Esophagus muscularis mucosa (tissue), 4 donors: ENCODE measurements around the gene SYNGR4. TPM values are rescaled to one million over a fixed set of nuclear protein-coding genes. Genes with fewer than 3 reads are reported as not detected.

ENCODE experiments used
- DNase-seq: peaks from one replicate; pipeline ENCODE4 v3.0.0-alpha.2; 2017; ENCODE audit errors: extremely low spot score
- H3K27ac ChIP-seq, 4 donors: fragments of 200-600 bp; sonication (generic); replicated peaks in 1 of 4; 1 replicate in 3 of 4; 2 replicates in 1 of 4; pipeline ENCODE4 v1.5.1; 2016 to 2019; ENCODE audit warnings: mild to moderate bottlenecking in 1 of 4
- H3K27me3 ChIP-seq, 4 donors: fragments of 200-600 bp; sonication (generic); one replicate each; pipeline versions ENCODE4 v1.5.1 to v1.6.0; 2016 to 2019
- H3K36me3 ChIP-seq, 4 donors: fragments of 200-600 bp; sonication (generic); one replicate each; pipeline ENCODE4 v1.5.1; 2016 to 2019
- H3K4me1 ChIP-seq, 4 donors: fragments of 200-600 bp; sonication (generic); one replicate each; pipeline ENCODE4 v1.5.1; 2016 to 2019
- H3K4me3 ChIP-seq, 4 donors: fragments of 200-600 bp; sonication (generic); 1 replicate in 2 of 4; 2 replicates in 2 of 4; pipeline ENCODE4 v1.5.1; 2016 to 2019; ENCODE audit warnings: mild to moderate bottlenecking in 4 of 4, moderate library complexity in 1 of 4
- H3K9me3 ChIP-seq, 4 donors: fragments of 200-600 bp; sonication (generic); 1 replicate in 3 of 4; 2 replicates in 1 of 4; pipeline ENCODE4 v1.5.1; 2016 to 2019
- EP300 ChIP-seq: sonication (generic); formaldehyde crosslinking; IDR thresholded peaks from one replicate; pipeline ENCODE4 v1.6.1; 2017; ENCODE audit warnings: antibody characterized with exemption
- POLR2A ChIP-seq: fragments of 450-650 bp; IDR thresholded peaks from one replicate; pipeline ENCODE4 v1.6.1; 2017; ENCODE audit warnings: antibody characterized with exemption, moderate library complexity, mild to moderate bottlenecking, low read depth
- POLR2AphosphoS5 ChIP-seq, 2 donors: sonication (generic); formaldehyde crosslinking; IDR thresholded peaks; one replicate each; pipeline ENCODE4 v1.6.1; 2017; ENCODE audit warnings: antibody characterized with exemption in 2 of 2
- WGBS: methylation state at CpG from one replicate; pipeline ENCODE4 v1.1.5; 2018; 5-methylcytosine and 5-hydroxymethylcytosine counted together
- intact Hi-C: fragments of 100-400 bp; cut with DNase I; formaldehyde crosslinking; loops from one replicate; pipeline ENCODE4 v1.15.1; 2023
- total RNA-seq, 4 donors: library from RNA; depleted of rRNA; stranded (reverse); fragments of >200 nt; gene quantifications; one replicate each; pipeline versions ENCODE4 v1.1.0 to v1.2.1, GENCODE V29; 2016
- TF ChIP-seq, protein P1 (sequence below), 3 experiments: fragments of 200-600 bp in 2 of 3; fragments of 450-650 bp in 1 of 3; sonication (generic) in 2 of 3; IDR thresholded peaks; one replicate each; pipeline ENCODE4 v1.5.1; 2017 to 2019; ENCODE audit warnings: antibody characterized with exemption in 3 of 3, mild to moderate bottlenecking in 2 of 3, moderate library complexity in 1 of 3

Gene SYNGR4
- total RNA-seq, 4 donors from 2014 or later, result not detected

DNA sequence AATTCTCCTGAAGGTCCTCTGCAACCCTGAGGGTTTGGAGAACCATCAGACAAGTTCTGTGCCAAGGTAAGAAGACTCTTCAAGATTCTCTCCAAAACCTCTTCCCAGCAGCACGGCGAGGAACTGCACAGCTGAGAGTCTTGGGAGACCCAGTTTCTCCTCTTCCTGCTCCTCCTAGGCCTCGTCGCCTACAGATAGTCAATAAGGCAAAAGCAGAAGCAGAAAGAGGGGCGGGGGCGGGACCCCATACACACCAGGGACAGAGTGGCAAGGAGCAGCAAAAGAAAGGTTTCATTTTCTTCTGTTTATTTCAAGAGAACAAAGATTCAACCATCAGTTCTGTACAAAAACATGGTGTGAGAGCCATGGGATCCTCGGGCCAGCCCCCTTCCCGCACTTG, 18.1 kb downstream of the SYNGR4 start:
- intact Hi-C loops, result no loop called here
- no peaks in the 10 kb centered on the region for H3K4me1 ChIP-seq
- no peaks in the 10 kb centered on the region for H3K9me3 ChIP-seq
- no peak for TF ChIP-seq EP300
- TF ChIP-seq, protein P1, sequence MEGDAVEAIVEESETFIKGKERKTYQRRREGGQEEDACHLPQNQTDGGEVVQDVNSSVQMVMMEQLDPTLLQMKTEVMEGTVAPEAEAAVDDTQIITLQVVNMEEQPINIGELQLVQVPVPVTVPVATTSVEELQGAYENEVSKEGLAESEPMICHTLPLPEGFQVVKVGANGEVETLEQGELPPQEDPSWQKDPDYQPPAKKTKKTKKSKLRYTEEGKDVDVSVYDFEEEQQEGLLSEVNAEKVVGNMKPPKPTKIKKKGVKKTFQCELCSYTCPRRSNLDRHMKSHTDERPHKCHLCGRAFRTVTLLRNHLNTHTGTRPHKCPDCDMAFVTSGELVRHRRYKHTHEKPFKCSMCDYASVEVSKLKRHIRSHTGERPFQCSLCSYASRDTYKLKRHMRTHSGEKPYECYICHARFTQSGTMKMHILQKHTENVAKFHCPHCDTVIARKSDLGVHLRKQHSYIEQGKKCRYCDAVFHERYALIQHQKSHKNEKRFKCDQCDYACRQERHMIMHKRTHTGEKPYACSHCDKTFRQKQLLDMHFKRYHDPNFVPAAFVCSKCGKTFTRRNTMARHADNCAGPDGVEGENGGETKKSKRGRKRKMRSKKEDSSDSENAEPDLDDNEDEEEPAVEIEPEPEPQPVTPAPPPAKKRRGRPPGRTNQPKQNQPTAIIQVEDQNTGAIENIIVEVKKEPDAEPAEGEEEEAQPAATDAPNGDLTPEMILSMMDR (IDR thresholded peaks at IDR 0.05), result no peak
- TF ChIP-seq POLR2AphosphoS5 (IDR thresholded peaks at IDR 0.05), result no peak
- no peaks in the 10 kb centered on the region for H3K27me3 ChIP-seq
- no peak for DNase-seq
- no peak overlapping the region for H3K4me3 ChIP-seq
- H3K36me3 ChIP-seq, result peaks cover 36 to 75% (median 64%) of the 10 kb centered on the region in 4 donors
- WGBS, result 90% methylated on average over 8 of the region's 8 CpGs
- H3K27ac ChIP-seq, result no peak overlapping the region

DNA sequence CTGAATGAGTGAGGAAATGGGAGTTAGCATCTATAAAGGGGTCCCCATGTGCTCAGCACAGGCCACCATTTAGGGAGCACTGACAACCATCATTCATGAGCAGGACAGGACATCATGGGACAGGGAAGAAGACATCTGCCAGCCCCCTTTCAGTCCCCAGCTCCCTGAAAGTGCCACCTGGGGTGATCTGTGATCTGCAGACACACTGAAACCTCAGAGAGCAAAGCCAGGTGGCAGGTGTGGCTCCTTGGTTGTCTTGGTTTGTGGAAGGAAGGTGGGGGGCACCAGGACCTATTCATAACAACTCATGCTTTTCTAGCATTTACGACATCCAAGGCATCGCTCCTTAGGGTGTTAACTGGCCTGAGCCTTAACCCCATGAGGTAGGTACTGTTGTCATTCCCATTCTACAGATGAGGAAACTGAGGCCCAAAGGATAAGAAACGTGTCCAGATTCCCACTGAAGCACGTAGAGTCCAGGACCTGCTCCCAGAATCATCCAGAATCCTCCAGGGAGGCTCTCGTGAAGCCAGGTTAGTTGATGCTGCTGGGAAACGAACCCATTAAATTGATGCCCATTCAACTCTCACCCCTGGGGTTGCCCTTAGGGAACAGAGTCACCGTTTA, 21.4 kb downstream of the SYNGR4 start:
- intact Hi-C loops, result no loop called here

DNA sequence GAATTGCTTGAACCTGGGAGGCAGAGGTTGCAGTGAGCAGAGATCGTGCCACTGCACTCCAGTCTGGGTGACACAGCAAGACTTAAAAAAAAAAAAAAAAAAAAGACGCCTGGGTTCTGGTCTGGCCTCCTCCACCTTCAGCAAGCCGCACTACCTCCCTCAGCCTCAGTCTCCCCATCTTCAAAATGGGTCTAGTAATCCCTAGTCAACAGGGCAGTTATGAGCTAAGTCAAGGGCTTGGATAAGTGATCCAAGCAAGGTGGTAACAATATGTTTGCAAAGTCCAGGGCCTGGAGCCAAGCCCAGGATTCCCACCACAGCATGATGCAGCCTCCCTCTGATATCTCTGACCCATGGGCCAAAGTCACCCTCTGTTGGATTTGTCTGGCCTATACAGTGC, 22.8 kb downstream of the SYNGR4 start:
- TF ChIP-seq POLR2A, result no peak
- TF ChIP-seq POLR2AphosphoS5 (IDR thresholded peaks at IDR 0.05), result no peak
- TF ChIP-seq, protein P1 (IDR thresholded peaks at IDR 0.05), result no peak
- TF ChIP-seq EP300, result no peak
- no peak for DNase-seq
- intact Hi-C loops, result no loop called here
- peaks cover 6 to 31% (median 19%) of the 10 kb centered on the region in 4 donors for H3K4me1 ChIP-seq
- peaks cover 0 to 2% (median 0%) of the 10 kb centered on the region in 4 donors for H3K27me3 ChIP-seq
- H3K27ac ChIP-seq, result no peak overlapping the region
- H3K4me3 ChIP-seq, result no peak overlapping the region
- WGBS, result 90% methylated on average over 3 of the region's 3 CpGs
- H3K9me3 ChIP-seq, result no peaks in the 10 kb centered on the region
- H3K36me3 ChIP-seq, result peaks cover 54 to 77% (median 75%) of the 10 kb centered on the region in 4 donors

More for the DNA sequence above, 21.4 kb downstream of the SYNGR4 start:
- DNase-seq, result no peak
- no peak overlapping the region for H3K27ac ChIP-seq
- no peak overlapping the region for H3K4me3 ChIP-seq
- peaks cover 54 to 91% (median 85%) of the 10 kb centered on the region in 4 donors for H3K36me3 ChIP-seq
- peaks cover 6 to 26% (median 16%) of the 10 kb centered on the region in 4 donors for H3K4me1 ChIP-seq
- TF ChIP-seq EP300 (no peak), POLR2AphosphoS5 (IDR thresholded peaks at IDR 0.05) (no peak), POLR2A (no peak)
- TF ChIP-seq, protein P1 (IDR thresholded peaks at IDR 0.05), result no peak
- no peaks in the 10 kb centered on the region for H3K9me3 ChIP-seq
- no peaks in the 10 kb centered on the region for H3K27me3 ChIP-seq
- WGBS, result 93% methylated on average over 7 of the region's 7 CpGs

DNA sequence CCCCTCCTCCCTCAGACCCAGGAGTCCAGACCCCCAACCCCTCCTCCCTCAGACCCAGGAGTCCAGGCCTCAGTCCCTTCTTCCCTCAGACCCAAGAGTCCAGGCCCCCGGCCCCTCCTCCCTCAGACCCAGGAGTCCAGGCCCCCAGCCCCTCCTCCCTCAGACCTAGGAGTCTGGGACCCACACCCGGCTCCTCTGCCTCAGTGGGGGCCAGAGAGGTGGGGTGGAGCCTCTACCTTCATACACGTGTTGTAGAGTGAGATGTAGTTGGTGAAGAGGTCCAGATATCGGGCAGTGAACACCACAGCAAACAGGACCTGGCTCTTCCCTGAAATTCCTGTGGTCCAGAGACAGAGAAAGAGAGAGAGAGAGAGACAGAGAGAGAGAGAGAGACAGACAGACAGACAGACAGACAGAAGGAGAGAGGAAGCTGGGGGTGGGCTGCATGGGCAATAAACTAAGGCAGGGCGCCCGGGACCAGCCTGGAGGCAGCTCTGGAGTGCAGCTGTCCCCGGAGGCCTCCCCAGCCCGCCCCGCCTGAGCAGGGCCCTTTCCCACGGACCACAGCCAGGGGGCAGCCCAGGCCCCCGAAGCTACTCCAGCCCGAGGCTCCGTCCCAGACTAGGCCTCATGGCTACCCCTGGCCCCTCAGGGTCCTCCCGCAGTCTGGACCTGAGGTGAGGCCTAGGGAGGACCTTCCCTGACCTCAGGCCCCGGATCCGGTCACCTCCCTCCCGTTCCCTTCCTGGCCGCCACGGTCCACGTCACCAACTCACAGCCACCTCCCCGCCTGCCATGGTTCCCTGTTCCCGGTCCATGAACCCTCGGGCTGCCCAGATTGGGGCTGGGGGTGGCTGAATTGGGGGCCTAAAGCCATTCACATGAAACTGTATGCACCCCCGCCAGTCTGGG, 26.3 kb downstream of the SYNGR4 start:
- Histone ChIP-seq H3K9me3 (no peaks in the 10 kb centered on the region), H3K36me3 (peaks cover 33 to 42% (median 40%) of the 10 kb centered on the region in 4 donors), H3K4me3 (peak overlapping the region; percentile 70 to 99 (median 90)), H3K4me1 (peaks cover 20 to 49% (median 38%) of the 10 kb centered on the region in 4 donors), H3K27ac (peak overlapping the region; percentile 90 to 93 (median 92)), H3K27me3 (peaks cover 4 to 37% (median 28%) of the 10 kb centered on the region in 4 donors)
- intact Hi-C loops, result loop anchor here (2.0 kb wide), 1 partner anchor 72 kb away; no protein-coding TSS in a partner anchor
- TF ChIP-seq EP300 (no peak), POLR2AphosphoS5 (IDR thresholded peaks at IDR 0.05) (peak in 1 of 2 donors; percentile 31)
- TF ChIP-seq, protein P1 (IDR thresholded peaks at IDR 0.05), result peak; percentile 69 to 84 (median 82)
- DNase-seq, result no peak
- 2% methylated on average over 12 of the region's 24 CpGs for WGBS
